HG03095 (cell line): Measurements from ENCODE around the gene GLRX.
"Not testable (repeated sequence)": the region's sequence is repeated elsewhere in the genome, so short reads cannot be mapped to it uniquely, and the experiment has no call there.

Source experiments
- ATAC-seq: cut with Tn5 transposase; IDR thresholded peaks from one replicate; pipeline ENCODE4 v1.9.1; 2021; ENCODE audit warnings: moderate library complexity; ENCODE audit not compliant: unreplicated experiment

Gene GLRX

DNA sequence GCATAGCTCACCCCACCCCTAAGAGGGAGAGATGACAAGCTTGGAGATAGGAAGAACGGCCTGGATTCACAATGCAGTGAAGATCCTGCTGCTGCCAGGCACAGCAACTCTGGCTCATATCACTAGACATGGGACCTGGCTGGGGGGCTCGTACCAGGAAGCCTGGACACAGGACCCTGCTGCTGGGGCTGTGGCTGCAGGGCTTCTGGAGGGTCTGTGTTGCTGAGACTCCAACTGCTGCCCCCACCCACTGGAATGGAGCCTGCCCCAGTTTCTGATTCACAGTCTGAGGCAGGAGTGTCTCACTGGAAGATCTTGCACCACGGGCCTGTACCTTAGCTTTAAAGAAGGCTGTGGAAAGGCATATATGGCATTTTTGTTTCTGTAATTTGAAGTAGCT, 31.0 kb upstream of the GLRX start:
- ATAC-seq = no peak

DNA sequence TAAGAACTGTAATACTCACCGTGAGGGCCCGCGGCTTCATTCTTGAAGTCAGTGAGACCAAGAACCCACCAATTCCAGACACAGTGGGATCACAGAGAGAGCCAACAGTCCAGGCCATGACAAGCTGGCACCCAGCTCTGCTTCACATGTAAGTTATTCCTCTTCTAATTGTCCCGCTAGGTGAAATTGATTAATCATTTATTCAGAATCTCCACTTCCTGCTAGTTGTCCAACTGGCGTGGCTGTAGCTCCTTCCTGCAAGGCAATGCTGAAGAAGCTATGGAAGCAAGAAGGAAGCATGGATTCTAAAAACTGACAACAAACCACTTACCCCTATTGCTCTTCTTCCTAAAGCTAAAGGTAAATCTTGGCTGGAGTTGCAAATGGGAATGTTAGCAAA, 30.0 kb upstream of the GLRX start:
- ATAC-seq = no peak

DNA sequence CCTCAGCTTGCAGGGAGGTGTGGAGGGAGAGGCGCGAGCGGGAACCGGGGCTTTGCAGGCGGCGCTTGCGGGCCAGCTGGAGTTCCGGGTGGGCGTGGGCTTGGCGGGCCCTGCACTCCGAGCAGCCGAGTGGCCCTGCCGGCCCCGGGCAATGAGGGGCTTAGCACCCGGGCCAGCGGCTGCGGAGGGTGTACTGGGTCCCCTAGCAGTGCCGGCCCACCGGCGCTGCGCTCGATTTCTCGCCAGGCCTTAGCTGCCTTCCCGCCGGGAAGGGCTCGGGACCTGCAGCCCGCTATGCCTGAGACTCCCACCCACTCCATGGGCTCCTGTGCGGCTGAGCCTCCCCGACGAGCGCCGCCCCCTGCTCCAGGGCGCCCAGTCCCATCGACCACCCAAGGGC, 28.6 kb upstream of the GLRX start:
- ATAC-seq = not testable (repeated sequence)

GRCh38 chr5:95850391-95850894, 27.9 kb upstream of the GLRX start:
- ATAC-seq = no peak

GRCh38 chr5:95848701-95849100, 26.2 kb upstream of the GLRX start:
- ATAC-seq = no peak

DNA sequence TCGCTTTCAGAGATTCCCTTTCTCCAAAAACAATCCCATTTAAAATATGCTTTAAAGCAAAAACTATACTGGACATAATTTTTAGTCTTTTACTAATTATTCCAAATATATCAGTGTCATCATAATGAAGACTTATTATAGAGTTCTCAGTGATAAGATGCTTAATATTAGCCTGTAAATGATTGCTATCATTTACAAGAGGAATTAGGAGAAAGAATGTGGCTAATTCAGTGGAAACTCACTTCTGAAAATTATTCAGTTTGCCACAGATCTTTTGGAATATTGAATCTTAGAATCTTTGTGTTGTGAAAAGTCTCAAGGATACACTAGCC, 24.7 kb upstream of the GLRX start:
- ATAC-seq = no peak

DNA sequence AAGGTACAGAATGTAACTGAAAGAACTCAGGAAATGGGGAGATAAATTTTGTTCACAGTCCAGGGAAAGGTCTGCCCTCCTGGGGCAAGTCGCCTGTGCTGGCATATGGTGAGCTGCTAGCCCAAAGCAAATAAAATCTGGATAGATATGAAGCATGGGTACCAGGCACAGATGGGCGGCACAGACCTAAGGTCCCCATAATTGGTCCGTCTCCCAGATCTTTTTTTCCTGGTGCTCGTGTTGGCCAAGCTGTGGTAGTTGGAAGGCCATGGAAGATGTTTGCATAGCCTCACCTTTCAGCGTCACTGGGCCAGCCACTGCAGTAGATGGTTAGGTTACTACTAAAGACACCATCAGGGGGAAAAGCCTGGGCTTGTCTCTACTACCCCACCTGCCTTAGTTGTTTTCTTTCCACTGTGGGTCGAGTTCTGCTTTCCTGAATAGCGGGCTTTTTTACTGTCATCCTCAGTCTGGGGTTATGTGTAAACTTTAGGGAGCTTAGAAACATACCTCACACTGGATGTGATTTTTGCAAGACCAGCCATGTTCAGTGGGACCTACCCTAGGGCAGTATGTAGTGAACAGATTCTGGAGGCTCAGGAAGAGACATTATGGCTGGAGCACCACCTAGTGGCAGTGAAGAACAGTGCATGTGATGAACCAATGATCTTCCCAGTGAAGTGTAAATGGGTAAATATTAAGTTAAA, 24.2 kb upstream of the GLRX start:
- ATAC-seq = no peak

DNA sequence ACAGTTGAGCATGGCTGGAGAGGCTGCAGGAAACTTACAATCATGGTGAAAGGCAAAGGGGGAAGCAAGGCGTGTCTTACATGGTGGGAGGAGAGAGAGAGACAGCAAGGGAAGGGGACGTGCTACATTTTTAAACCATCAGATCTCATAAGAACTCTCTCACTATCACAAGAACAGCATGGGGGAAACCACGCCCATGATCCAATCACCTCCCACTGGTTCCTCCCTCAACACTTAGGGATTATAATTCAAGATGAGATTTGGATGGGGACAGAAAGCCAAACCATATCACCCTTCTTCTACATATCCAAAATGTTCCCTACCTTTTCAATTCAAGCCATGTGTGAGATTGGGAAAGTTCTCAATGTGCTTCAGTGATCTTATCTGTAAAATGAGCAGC, 22.9 kb upstream of the GLRX start:
- ATAC-seq = no peak

DNA sequence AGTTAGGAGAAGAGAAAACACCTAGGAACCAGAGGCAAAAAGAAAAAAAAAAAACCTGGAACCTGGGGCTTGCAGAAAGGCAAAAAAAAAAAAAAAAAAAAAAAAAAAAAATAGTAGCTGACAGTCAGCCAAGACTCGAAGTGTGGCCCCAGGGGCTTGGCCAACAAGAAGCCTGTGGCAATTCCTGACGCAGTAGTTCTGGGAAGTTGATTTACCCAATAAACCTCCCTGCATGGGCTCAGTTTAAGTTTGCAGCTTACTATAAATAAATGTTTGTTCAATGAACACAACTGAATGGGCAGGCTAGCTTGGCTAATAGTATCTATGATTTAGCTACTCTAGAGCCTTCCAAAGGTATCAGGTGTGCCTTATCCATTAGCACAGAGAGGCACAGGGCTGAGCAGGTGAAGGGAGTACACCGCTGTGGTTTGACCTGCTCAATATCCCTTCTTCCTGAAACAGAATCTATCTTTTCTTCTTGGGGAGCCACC, 21.3 kb upstream of the GLRX start:
- no peak for ATAC-seq

GRCh38 chr5:95842854-95843544, 20.5 kb upstream of the GLRX start:
- ATAC-seq = peak; percentile 91

GRCh38 chr5:95841914-95842812, 19.6 kb upstream of the GLRX start:
- ATAC-seq = no peak

- no peak for ATAC-seq
Observed at GRCh38 chr5:95840956-95841705, 18.6 kb upstream of the GLRX start.

GRCh38 chr5:95839658-95840057, 17.1 kb upstream of the GLRX start:
- ATAC-seq = no peak

GRCh38 chr5:95838556-95838955, 16.0 kb upstream of the GLRX start:
- no peak for ATAC-seq

DNA sequence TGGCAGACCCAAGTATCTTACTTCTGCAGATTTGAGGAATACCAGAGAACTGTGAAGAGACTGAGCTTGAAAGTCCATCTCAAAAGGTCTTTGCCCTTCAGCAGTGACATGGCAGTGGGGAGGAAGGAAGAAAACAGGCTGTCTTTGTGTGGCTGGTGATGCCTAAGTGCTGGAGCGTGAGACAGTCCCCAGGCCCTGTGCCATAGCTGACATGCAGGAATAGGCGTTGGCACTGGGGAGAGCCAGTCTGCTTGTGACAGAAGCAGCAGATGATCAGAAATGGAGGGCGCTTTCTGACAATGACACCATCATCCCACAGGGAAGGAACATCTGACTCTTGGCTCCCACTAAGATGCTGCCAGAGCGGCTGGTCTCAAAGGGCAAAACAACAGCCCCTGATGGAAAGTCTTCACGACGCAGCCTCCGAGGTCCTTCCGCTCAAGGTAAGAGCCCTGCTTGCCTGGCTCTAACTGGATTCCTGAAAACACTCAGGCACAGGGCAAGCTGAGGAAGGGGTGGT, 15.5 kb upstream of the GLRX start:
- no peak for ATAC-seq

DNA sequence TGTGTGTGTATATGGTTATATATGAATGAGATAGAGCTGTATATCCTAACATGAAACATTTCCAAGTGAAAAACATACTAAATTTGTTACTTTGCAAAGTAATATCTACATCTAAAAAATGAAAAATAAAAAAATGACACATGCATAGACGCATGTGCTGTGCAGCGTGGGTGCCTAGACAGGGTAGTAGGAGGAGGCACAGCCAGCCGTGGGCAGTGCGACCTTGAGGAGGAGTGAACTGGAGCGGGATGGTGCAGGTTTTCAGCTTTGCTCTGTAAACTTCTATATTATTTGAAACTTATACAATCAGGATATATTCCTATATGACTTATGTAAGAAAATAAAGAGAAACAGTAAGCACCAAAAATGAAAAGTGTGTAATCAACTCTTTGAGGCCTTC, 15.0 kb upstream of the GLRX start:
- ATAC-seq = no peak

DNA sequence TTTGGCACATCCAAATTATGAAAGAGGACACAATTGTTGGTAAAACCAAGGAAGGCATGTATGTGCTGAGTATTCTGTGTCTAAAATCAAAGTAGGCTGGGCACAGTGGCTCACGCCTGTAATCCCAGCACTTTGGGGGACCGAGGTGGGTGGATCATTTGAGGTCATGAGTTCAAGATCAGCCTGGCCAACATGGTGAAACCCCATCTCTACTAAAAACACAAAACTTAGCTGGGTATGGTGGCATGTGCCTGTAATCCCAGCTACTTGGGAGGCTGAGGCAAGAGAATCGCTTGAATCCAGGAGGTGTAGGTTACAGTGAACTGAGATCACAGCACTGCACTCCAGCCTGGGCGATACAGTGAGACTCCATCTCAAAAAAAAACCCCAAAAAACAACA, 14.4 kb upstream of the GLRX start:
- not testable (repeated sequence) for ATAC-seq

DNA sequence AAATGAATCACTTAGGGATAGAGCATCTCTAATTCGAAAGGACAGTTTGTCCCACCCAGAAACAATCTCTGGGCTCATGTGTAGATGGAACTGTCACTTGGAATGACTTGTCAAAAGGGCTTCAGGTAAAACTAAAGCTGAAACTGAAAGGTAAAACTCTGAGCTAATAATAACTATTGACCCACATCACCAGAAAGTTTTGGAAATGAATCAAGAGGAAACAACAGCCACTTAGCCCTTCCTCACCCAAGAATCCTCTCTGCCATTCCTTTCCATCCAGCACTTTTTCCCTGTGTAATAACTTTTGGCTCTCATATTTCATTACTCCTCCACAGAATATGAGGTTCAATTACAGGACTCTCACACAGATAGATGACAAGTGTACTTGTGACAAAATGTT, 14.0 kb upstream of the GLRX start:
- no peak for ATAC-seq

DNA sequence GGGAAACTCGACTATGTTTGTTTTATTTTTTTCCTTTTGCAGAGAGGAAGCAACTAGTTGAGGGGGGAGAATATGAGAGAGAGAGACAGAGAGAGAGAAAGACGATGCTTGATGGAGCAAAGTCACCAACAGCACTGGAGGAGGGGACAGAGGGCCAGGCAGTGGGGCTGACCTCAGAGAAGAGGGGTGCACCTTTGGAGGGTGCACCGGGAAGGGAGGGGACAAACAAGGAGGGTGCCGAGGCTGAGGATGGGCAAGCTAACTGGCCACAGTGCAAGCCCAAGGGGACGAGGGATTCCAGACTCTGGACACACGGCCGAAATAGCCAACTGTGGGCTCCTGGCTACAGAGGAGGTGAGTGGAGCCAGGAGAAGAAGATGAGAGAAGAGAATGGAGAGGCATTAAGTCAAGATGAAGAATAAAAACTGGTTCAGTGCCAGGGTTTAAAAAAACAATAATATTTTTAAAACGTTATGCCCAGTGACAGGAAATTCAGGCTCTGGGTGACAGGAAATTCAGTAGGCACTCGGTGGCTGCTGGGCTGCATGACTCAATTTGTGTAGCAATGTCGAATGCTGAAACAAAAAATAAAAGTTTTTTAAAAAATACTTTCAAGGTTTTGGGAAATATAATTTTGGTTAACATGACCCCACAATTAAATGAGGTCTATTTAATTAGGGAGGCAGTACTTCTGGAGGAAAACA, 13.3 kb upstream of the GLRX start:
- ATAC-seq = no peak

GRCh38 chr5:95832664-95833063, 10.1 kb upstream of the GLRX start:
- no peak for ATAC-seq
